NCI-H774 (cell line): Measurements from ENCODE around the gene IGF2R.
"Not testable (repeated sequence)": the region's sequence is repeated elsewhere in the genome, so short reads cannot be mapped to it uniquely, and the experiment has no call there.

Source experiments
- DNase-seq: peaks from one replicate; lab custom pipeline; 2025; lab: John Stamatoyannopoulos, UW

Gene IGF2R

DNA sequence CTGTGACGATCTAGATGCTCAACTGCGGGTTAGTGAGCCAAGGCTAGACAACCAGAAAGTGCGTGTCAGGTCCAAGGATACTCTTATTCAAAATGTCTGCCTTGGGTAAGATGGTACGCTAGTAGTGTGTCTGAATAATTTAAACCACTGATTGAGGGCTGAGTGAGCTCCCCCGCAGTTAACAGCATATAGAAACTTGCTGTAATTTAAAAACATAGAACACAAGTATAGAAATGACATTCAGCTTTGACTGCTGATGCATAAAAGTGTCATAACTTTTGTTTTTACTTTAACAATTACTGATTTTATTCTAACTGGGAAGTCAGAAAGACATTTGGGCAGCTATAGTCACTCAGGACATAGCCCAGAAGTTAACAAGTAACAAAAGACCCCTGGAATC lies 107.1 kb downstream of the IGF2R start:
- no peak for DNase-seq

- no peak for DNase-seq
Observed at GRCh38 chr6:160077024-160077423, 108.1 kb downstream of the IGF2R start.

DNA sequence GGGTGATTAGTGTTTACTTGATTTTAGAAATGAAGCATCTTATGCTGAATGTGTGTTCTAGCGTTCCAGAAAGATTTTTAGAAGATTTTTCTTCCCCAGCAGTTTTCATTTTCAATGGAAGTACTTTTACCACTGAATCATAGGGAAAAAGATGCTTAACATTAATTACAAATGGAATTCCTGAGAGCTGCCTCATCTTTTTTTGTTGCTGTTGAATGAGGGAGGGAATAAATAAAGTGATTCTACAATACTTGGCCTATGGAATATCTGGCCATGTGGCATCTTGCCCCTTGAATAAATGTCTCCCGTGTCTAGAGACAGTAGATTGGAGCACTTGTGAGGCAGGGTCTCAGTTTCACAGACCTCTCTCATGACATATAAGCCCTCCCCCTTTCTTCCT lies 108.6 kb downstream of the IGF2R start:
- no peak for DNase-seq

- DNase-seq, result no peak
Observed at GRCh38 chr6:160078883-160079685, 110.2 kb downstream of the IGF2R start.

- DNase-seq, result no peak
Observed at GRCh38 chr6:160079686-160080043, 110.8 kb downstream of the IGF2R start.

DNA sequence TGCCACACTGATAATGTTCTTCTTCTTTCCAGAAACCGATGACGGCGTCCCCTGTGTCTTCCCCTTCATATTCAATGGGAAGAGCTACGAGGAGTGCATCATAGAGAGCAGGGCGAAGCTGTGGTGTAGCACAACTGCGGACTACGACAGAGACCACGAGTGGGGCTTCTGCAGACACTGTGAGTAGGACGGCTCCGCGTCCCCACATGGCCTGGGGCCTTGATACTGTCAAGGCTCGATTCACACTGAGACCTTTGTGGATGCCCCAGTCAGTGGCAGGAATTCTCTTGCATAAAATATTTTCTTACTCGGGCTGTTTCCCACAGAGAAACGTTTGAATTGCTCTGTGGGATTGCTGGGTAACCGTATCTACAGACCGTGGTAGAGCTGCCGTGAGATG lies 111.2 kb downstream of the IGF2R start:
- no peak for DNase-seq

- no peak for DNase-seq
Observed at GRCh38 chr6:160081398-160081797, 112.5 kb downstream of the IGF2R start.

DNA sequence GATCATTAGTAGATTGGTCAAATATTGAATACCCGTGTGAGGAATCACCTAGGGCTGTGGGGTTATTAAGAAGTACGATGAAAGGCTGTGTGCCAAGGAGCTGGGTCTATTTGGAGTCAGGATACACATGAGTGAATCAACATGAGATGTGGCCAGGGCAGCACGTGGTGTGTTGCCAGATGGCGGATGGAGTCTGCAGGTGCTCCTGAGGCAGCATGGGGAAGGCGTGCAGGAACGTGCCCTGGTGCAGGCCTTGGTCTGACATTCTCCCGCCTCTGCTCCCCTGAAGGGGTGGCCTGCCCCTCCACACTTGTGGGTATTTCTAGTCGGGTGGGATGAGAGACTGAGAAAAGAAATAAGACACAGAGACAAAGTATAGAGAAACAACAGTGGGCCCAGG lies 113.7 kb downstream of the IGF2R start:
- no peak for DNase-seq

DNA sequence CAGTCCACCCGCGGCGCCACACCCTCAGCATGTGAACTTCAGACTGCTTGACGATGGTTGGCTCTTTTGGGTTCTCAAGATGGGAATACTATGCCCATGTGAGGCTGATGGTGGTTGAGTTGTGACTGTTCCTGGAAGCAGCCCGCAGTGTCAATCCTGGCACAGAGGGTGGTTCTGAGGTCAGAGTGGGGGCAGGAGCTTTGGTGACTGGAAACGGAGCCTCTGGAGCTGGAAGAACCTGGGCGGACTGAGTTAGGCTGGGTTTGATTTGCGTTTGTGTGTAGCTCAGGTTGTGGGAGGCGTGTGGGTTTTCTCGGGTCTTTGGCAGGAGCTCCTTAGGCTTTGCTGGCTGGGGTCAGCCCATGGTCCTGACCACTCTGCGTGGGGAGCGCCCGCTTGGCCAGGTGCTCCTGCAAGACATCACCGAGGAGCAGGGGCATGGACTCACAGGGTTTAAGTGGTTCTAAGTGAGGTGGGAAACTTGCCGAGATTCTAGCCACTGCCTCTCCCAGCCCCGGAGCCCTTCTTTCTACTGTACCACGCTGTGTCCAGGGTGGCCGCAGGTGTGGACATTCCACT lies 115.4 kb downstream of the IGF2R start:
- DNase-seq, result no peak

GRCh38 chr6:160085226-160085625 lies 116.3 kb downstream of the IGF2R start:
- DNase-seq, result no peak

DNA sequence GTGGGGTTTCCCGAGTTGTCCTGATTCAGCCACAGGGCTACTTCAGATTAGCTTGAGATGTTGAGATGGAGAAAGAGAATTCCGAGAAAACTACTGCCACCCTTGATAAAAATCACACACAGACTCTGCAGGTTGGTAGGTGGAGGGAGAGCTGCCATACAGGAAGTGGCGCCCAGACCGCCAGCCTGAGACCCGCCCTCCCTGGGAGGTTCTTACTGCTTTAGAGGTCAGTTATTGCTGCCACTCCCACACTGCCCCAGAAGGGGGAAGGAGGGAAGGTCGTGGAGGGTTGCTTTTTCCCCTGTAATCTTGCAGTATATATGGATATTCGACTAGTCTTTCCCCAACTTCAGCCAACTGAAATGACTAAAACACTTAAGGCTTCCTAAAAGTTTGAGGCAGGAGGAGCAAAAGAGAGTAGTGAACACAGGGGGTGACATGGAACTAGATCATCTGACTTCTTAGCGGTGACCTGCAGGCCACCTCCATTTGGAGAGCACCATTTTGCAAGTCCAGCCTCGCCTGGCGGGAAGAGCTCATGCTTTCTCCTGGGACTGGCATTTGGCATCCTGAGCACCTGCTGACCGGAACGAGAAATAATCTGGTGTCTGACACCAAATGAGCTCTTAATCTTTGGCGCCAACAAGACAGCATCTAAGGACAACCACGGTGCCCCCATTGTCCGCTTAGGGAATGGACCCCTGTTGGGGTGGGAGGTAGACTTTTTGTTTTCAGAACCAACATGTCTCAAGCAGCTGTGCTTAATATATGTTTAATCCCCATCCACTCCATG lies 117.0 kb downstream of the IGF2R start:
- DNase-seq, result no peak

DNA sequence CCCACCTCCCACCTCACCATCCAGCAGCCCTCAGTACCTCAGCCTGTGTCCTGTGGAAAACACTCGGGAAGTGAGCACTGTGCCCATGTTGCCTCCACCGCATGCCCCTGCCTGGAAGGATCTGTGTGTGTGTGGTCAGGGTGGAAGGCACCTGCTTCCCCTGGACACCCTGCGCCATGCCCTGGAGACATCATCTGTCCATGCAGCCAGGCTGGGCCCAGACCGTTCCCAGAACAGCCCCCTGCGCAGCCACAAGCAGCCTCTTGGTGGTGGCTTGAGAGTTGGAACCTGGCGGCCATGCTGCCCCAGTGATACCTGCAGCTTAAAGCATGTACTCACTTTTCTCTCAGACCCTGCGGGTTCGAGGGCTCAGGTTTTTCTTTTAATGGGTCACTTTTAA lies 117.9 kb downstream of the IGF2R start:
- DNase-seq, result no peak

GRCh38 chr6:160088069-160088783 lies 119.3 kb downstream of the IGF2R start:
- DNase-seq, result no peak

DNA sequence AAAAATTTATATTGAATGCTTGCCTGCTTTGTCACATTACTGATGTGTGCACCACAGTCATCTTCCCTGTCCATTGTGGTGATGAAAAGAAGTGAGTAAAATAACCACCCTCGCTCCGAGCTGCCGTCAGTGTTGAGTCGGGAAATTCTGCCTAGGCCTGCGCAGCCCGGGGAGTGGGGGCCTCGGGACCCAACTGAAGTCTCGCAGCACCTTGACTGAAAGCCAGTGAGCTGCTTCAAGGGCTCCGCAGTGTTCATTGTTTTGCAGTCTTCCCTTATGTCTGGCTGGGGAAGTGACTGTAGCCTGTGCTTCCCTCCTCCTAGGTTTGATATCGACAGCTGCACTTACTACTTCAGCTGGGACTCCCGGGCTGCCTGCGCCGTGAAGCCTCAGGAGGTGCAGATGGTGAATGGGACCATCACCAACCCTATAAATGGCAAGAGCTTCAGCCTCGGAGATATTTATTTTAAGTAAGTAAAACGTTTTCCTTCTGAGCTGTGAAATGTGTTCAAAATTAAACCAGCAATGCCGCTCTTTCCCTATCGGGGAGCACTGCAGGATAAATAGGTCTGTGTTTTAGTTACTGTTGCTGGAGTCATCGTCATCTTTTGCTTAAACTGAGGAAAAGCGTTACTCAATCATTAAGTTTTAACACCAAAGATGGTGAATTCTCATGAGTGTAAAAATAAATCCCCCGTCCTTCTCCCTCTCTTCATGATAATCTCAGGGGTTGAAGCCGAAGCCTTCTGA lies 120.1 kb downstream of the IGF2R start:
- DNase-seq, result no peak

GRCh38 chr6:160089534-160089897 lies 120.6 kb downstream of the IGF2R start:
- no peak for DNase-seq

GRCh38 chr6:160090442-160091239 lies 121.8 kb downstream of the IGF2R start:
- not testable (repeated sequence) for DNase-seq

GRCh38 chr6:160092176-160092575 lies 123.3 kb downstream of the IGF2R start:
- not testable (repeated sequence) for DNase-seq

- no peak for DNase-seq
Observed at GRCh38 chr6:160092602-160093001, 123.7 kb downstream of the IGF2R start.

- DNase-seq, result no peak
Observed at GRCh38 chr6:160093061-160093460, 124.2 kb downstream of the IGF2R start.

GRCh38 chr6:160093946-160094345 lies 125.1 kb downstream of the IGF2R start:
- no peak for DNase-seq
